GM23248 (cell line): Measurements from ENCODE around the gene VAMP2.

Source experiments
- EZH2 ChIP-seq: fragments of 200-600 bp; sonication (generic); IDR thresholded peaks from 2 replicates; pipeline ENCODE4 v1.6.1; 2018; ENCODE audit warnings: antibody characterized with exemption, mild to moderate bottlenecking; ENCODE audit not compliant: insufficient read depth, poor library complexity, severe bottlenecking
- EZH2phosphoT487 ChIP-seq: fragments of 200-600 bp; sonication (generic); IDR thresholded peaks from 2 replicates; pipeline ENCODE4 v1.6.1; 2018; ENCODE audit warnings: antibody characterized with exemption, moderate library complexity, mild to moderate bottlenecking, low read depth; ENCODE audit not compliant: insufficient read depth

GRCh38 chr17:8161289-8162232, 1.2 kb downstream of the VAMP2 start:
- TF ChIP-seq EZH2, result no peak
- no peak for TF ChIP-seq EZH2phosphoT487
